Mucosa of descending colon (tissue), 3 donors: ENCODE data around the gene NMS. TPM values are rescaled to one million over a fixed set of nuclear protein-coding genes. Genes with fewer than 3 reads are reported as not detected.

Experiments
- ATAC-seq: fragments of 200-7000 bp; cut with Tn5 transposase; one replicate; pipeline ENCODE4 v1.9.1; 2020; ENCODE audit warnings: mild to moderate bottlenecking, moderate library complexity
- DNase-seq, 3 donors: peaks; one replicate each; pipeline ENCODE4 v3.0.0-alpha.2; 2020
- H3K36me3 ChIP-seq: fragments of 200-600 bp; one replicate; pipeline ENCODE4 v1.8.0; 2021; ENCODE audit warnings: low read depth, mild to moderate bottlenecking
- H3K4me1 ChIP-seq: fragments of 200-600 bp; one replicate; pipeline ENCODE4 v1.8.0; 2021; ENCODE audit warnings: low read depth, mild to moderate bottlenecking
- H3K4me3 ChIP-seq: fragments of 200-600 bp; one replicate; pipeline ENCODE4 v1.8.0; 2021; ENCODE audit warnings: mild to moderate bottlenecking
- H3K9me3 ChIP-seq: fragments of 200-600 bp; one replicate; pipeline ENCODE4 v1.8.0; 2021; ENCODE audit warnings: mild to moderate bottlenecking
- CTCF ChIP-seq: fragments of 200-600 bp; IDR thresholded peaks from one replicate; pipeline ENCODE4 v1.8.0; 2022; ENCODE audit warnings: antibody characterized with exemption, mild to moderate bottlenecking
- intact Hi-C, 2 donors: fragments of 100-400 bp; cut with DNase I in 1 of 2; cut with micrococcal nuclease in 1 of 2; formaldehyde crosslinking; loops; one replicate each; pipeline versions ENCODE4 v1.11.0 to v1.11.1; 2022; cut with DNase I, micrococcal nuclease
- total RNA-seq, 3 donors: library from RNA; stranded (reverse); fragmentation: NEBNext Ultra II Directional in 2 of 3; extraction: Animal tissue kit (Norgen Biotek cat#: 25700) in 2 of 3; gene quantifications; one replicate each; pipeline versions ENCODE4 v1.2.1 to v1.2.4, GENCODE V29; 2021 to 2023
- donor health status: DM: no; HTN: no; CAD: no; lungs with moderate emphysema.
- donor health status: DM: no; HTN: no; CAD: no.
- donor health status: DM: no; HTN: yes; CAD: no.

Gene NMS
- total RNA-seq, 3 donors from 2014 or later: not detected

DNA sequence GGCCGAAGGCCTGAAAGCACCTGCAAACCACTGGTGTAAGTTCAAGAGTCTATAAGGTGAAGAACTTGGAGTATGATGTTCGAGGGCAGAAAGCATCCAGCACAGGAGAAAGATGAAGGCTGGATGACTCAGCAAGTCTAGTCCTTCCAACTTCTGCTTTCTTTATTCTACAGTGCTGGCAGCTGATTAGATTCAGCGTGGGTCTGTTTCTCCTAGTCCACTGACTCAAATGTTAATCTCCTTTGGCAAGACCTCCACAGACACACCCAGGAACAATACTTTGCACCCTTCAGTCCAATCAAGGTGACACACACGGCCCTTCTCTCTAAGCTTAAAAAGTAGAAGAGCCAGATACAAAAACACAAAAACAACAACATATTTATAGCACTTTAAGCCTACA, 43.4 kb downstream of the NMS start:
- no peak for ATAC-seq
- no peak overlapping the region for H3K4me3 ChIP-seq

GRCh38 chr2:100517556-100517955, 47.3 kb downstream of the NMS start:
- no peak for DNase-seq
- intact Hi-C loops: no loop called here
- Histone ChIP-seq H3K4me3 (no peak overlapping the region), H3K9me3 (no peaks in the 10 kb centered on the region), H3K4me1 (no peaks in the 10 kb centered on the region), H3K36me3 (no peaks in the 10 kb centered on the region)
- no peak for ATAC-seq
- no peak for TF ChIP-seq CTCF

More for the DNA sequence above, 43.4 kb downstream of the NMS start:
- H3K9me3 ChIP-seq: no peaks in the 10 kb centered on the region
- no peak for DNase-seq
- TF ChIP-seq CTCF: no peak
- no peaks in the 10 kb centered on the region for H3K36me3 ChIP-seq
- H3K4me1 ChIP-seq: no peaks in the 10 kb centered on the region
- intact Hi-C loops: no loop called here

GRCh38 chr2:100518801-100519200, 48.5 kb downstream of the NMS start:
- intact Hi-C loops: no loop called here
- Histone ChIP-seq H3K9me3 (no peaks in the 10 kb centered on the region), H3K4me1 (no peaks in the 10 kb centered on the region), H3K36me3 (no peaks in the 10 kb centered on the region), H3K4me3 (no peak overlapping the region)
- DNase-seq (no peak), ATAC-seq (no peak)
- TF ChIP-seq CTCF: no peak

DNA sequence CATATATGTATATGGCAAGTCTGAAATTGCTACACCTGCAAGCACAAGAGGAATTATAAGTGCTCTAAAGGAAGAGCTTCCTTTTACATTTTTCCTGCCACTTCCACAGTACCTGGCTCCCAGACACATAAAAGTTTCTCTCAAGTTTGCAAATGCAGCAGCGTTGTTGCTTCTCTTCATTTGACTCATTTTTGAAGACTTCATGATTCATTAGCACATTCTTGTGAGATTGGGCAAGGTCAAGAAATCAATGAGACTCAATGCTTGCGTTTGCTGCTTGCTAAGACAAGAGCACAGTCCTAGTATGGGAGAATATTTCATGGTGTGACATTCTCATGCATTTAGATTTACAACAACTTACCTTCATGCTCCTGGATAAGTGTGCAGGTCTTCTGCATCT, 49.9 kb downstream of the NMS start:
- no peaks in the 10 kb centered on the region for H3K36me3 ChIP-seq
- no peak for TF ChIP-seq CTCF
- ATAC-seq (no peak), DNase-seq (no peak)
- intact Hi-C loops: no loop called here
- no peaks in the 10 kb centered on the region for H3K4me1 ChIP-seq
- H3K9me3 ChIP-seq: no peaks in the 10 kb centered on the region
- H3K4me3 ChIP-seq: no peak overlapping the region

DNA sequence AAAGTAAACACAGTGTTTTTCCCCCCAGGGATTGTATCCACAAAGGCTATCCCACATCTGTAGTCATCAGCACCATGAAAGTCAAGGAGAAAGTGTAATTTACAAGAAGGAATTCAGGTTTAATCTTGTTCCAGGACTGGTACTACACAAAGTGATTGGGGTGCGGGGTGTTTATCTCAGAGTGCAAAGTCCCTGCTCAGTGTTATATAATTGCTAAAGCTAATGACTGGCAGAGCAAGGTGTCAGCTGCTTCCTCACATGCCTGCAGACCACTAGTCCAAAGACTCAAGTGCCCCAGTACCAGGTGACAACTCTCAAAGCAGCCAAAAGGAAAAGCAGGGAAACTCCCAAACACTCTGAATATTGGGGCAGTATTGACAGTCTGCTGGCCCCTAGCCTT, 52.1 kb downstream of the NMS start:
- Histone ChIP-seq H3K9me3 (no peaks in the 10 kb centered on the region), H3K4me1 (no peaks in the 10 kb centered on the region), H3K36me3 (no peaks in the 10 kb centered on the region), H3K4me3 (no peak overlapping the region)
- intact Hi-C loops: no loop called here
- ATAC-seq (peak; percentile 39), DNase-seq (peak in 1 of 3 donors; percentile 3)
- no peak for TF ChIP-seq CTCF

- Histone ChIP-seq H3K4me1 (no peaks in the 10 kb centered on the region), H3K36me3 (no peaks in the 10 kb centered on the region), H3K4me3 (no peak overlapping the region), H3K9me3 (no peaks in the 10 kb centered on the region)
- ATAC-seq (no peak), DNase-seq (no peak)
- TF ChIP-seq CTCF: no peak
- intact Hi-C loops: no loop called here
These were observed 54.0 kb downstream of the NMS start for GRCh38 chr2:100524331-100524730.
